ENCODE results near the gene CYP46A1. TPM values are rescaled to one million over a fixed set of nuclear protein-coding genes. Genes with fewer than 3 reads are reported as not detected.
"Not testable (repeated sequence)": the region's sequence is repeated elsewhere in the genome, so short reads cannot be mapped to it uniquely, and the experiment has no call there.

The CYP46A1 gene
- total RNA-seq, 1 donor from 2014 or later = 3.1 TPM

- DNase-seq = no peak
Measured at GRCh38 chr14:99758872-99759545, 74.9 kb downstream of the CYP46A1 start.

GRCh38 chr14:99759546-99759925, 75.4 kb downstream of the CYP46A1 start:
- DNase-seq = no peak

DNA sequence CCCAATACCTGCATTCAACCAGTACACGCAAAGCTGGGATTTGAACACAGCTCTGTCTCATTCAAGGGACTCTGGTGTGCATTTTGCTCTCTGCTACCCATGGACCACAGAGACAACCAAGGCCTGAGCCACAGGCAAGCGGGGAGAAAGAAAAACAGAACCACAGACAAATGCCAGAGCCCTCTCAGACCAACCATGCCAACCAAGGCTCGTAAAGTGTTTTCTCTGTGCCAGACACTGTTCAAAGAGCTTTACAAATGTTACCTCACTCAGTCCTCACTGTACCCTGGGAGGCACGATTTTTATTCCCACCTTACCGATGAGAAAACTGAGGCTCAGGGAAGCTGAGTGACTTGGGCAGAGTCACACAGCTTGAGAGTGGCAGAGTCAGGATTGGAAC, 76.7 kb downstream of the CYP46A1 start:
- no peak for DNase-seq

DNA sequence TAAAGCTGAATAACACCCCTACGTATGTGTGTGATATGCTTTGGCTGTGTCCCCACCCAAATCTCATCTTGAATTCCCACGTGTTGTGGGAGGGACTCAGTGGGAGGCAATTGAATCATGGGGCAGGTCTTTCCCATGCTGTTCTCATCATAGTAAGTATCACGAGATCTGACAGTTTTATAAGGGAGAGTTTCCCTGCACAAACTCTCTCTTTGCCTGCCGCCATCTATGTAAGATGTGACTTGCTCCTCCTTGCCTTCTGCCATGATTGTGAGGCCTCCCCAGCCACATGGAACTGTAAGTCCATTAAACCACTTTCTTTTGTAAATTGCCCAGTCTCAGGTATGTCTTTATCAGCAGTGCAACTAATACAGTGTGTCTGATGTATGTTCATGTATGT, 78.8 kb downstream of the CYP46A1 start:
- DNase-seq = not testable (repeated sequence)

DNA sequence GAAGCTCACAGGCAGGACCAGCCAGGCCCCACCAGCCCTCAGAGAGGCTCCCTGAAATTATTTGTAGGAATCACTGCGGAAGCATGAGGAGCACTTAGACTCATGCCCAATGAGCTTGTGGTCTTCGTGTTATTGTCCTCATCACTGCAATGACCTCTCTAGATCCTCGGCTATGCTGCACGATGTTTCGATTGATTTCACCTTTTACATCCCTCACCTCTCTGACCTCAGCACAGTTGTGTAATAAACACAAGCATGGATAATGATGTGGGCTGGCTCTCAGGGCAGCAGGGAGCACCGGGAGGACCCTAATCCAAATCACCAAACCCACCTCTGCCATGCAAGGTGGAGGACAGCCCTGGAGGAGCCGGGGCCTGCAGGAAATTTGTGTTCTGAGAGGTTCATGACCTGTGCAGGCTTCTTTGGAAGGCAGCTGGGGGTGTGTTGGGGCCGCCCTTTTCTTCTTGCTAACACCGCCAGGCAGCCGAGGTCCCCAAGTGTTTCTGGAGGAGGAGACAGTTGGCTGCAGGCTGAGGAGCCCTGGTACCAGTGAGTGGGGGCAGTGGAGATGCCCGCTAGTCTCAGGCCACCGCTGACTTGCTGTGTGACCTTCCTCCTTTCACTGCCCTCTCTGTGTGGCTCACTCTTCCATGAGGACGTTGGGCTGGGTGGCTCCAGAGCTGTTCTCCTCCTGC, 79.6 kb downstream of the CYP46A1 start:
- DNase-seq = no peak

DNA sequence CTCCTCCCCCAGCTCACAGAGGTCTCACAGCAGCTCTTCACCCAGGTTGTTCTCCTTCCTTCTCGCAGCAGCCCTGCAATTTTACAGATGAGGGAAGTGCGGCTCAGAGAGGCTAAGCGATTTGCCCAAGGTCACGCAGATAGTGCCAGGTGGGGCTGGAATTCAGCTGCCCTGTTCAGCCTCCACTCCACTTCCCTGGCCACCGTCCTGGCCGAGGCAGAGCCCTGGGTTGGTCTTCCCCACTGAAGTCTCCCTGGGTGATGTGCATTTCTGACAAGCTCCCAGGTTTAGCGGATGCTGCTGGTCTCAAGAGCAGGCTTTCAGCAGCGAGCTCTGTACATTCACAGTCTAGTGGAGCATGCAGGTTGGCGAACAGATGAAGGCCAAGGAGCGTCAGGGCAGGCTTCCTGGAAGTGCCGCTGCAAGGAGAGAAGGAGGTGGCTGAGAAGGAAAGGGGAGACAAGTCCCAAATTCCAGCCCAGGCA, 80.2 kb downstream of the CYP46A1 start:
- DNase-seq = no peak

- DNase-seq = peak; percentile 56
Measured at GRCh38 chr14:99768381-99768780, 84.3 kb downstream of the CYP46A1 start.

DNA sequence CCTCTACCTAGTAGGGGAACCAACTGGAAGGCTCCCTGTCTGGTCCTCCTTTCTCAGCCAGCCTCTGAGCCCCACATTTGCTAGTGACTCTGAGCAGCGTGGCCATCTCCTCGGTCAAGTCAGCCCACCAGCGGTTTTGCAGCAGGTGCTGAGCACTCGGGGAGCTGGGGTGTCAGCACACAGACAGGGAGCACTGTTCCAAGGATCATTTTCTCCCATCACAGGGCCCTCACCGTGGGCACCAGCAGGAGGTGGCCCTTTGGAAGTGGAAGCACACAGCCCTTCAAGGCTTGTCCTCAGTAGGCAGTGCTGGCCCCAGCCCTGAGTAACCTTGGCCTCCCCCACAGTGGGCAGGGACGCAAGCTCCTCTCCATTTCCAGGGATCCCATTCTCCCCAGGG, 85.0 kb downstream of the CYP46A1 start:
- DNase-seq = no peak

DNA sequence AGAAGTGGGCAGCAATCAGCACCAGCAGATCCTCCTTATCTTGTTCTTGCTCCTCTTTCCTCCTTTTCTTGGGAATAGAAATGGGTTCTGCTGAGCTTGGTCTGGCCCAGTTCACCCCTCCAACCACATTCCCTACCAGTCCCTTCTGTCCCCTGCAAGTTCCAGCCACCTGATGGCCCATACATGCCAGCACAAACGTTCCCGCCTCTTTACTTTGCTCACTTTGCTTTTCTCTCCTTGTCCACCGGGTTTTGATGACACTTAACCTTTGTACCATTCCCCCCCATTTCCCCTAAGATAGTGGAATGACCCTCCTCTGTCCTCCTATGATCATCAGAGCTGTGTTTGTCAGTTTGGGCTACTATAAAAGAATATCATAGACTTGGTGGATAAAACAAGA, 85.7 kb downstream of the CYP46A1 start:
- DNase-seq = no peak

DNA sequence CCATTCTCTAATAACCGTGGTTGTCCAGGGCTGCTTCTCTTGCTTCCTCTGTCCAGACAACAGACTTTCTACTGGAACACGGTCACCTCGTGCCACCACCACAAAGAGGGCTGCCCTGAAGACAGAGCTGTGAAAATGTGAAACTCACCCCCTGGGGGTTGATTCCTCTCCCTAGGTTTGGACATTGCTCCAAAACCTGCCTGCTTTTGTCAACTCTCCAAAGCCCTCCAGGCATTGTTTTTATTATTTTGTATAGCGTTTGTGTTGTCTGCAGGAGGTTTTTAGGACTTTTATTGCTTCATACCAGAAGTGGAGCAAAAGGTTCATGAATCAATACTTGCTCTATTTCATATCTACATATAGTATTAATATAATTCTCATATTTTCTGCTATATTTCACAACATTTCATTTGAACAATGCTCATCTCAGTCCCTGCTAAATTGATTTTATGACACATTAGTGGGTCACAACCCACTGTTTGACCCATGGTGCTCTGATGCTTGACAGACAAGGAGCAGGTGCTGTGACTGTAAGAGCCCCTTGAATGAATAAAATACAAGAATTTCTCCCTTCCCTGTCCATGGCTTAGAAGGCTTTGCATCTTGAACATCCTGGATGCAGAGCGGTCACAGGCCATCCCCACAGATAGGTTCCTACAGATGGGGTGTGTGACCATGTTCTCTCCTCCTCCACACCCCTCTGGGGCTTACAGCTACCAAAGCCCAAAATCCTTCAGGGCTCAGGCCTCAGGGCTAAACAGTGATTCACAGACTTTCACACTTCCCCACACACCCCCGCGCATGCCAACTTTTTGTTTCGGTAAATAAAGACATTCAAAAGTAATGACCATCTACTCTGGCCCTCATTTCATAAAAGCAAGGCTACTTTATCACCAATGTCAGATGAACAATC, 88.5 kb downstream of the CYP46A1 start:
- no peak for DNase-seq

- DNase-seq = no peak
Measured at GRCh38 chr14:99773521-99774497, 89.7 kb downstream of the CYP46A1 start.

- peak; percentile 87 for DNase-seq
Measured at GRCh38 chr14:99774556-99775307, 90.6 kb downstream of the CYP46A1 start.

- no peak for DNase-seq
Measured at GRCh38 chr14:99775351-99775750, 91.3 kb downstream of the CYP46A1 start.

Other genes starting within 250 kb of the CYP46A1 start
- 119 TPM for gene SETD3, start 203.4 kb upstream of the CYP46A1 start, total RNA-seq
- gene CCNK, start 202.9 kb upstream of the CYP46A1 start, total RNA-seq = 28.5 TPM
- gene CCDC85C, start 80.1 kb upstream of the CYP46A1 start, total RNA-seq = 8.4 TPM
- 3.1 TPM for gene HHIPL1, start 39.2 kb upstream of the CYP46A1 start, total RNA-seq
- gene EML1, start 109.1 kb downstream of the CYP46A1 start, total RNA-seq = 92.9 TPM

Data from tongue (tissue), 2 donors.